LNCaP clone FGC (cell line): ENCODE results near the gene TDRD7.
"Not testable (repeated sequence)": the region's sequence is repeated elsewhere in the genome, so short reads cannot be mapped to it uniquely, and the experiment has no call there.

Experiments used
- DNase-seq: peaks from one replicate; pipeline ENCODE4 v3.0.0-alpha.2; 2011; ENCODE audit warnings: low read depth
- H3K4me3 ChIP-seq: 2 replicates; pipeline ENCODE4 v1.5.1; 2011; ENCODE audit warnings: mild to moderate bottlenecking, low read depth, low read length, control low read depth
- TF ChIP-seq, protein P1 (sequence below): IDR thresholded peaks from 2 replicates; pipeline ENCODE4 v1.5.1; 2012; ENCODE audit warnings: mild to moderate bottlenecking; ENCODE audit not compliant: control insufficient read depth, insufficient read depth; ENCODE audit errors: extremely low read depth

The TDRD7 gene

DNA sequence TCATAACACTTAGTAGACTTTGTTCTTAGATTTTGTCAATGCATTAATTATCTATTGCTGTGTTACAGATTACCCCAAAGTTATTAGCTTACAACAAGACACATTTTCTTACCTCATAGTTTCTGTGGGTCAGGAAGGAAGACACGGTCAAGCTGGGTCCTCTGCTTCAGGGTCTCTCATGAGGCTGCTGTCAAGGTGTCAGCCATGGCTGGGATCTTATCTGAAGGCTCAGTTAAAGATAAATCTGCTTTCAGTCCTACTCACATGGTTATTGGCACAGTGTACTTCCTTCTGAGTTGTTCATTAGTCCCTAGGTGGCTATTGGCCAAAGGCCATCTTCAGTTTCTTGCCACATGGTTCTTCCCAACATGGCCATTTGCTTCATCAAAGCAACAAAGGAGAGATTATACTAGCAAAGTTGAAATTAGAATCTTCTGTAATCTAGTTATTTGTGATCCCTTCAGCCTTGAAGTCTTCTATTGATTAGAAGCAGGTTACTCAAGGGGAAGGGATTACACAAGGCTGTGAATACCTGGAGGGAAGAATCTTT is 25.2 kb downstream of the TDRD7 start:
- TF ChIP-seq, protein P1, sequence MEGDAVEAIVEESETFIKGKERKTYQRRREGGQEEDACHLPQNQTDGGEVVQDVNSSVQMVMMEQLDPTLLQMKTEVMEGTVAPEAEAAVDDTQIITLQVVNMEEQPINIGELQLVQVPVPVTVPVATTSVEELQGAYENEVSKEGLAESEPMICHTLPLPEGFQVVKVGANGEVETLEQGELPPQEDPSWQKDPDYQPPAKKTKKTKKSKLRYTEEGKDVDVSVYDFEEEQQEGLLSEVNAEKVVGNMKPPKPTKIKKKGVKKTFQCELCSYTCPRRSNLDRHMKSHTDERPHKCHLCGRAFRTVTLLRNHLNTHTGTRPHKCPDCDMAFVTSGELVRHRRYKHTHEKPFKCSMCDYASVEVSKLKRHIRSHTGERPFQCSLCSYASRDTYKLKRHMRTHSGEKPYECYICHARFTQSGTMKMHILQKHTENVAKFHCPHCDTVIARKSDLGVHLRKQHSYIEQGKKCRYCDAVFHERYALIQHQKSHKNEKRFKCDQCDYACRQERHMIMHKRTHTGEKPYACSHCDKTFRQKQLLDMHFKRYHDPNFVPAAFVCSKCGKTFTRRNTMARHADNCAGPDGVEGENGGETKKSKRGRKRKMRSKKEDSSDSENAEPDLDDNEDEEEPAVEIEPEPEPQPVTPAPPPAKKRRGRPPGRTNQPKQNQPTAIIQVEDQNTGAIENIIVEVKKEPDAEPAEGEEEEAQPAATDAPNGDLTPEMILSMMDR, result no peak
- no peak for DNase-seq
- H3K4me3 ChIP-seq, result no peak overlapping the region

DNA sequence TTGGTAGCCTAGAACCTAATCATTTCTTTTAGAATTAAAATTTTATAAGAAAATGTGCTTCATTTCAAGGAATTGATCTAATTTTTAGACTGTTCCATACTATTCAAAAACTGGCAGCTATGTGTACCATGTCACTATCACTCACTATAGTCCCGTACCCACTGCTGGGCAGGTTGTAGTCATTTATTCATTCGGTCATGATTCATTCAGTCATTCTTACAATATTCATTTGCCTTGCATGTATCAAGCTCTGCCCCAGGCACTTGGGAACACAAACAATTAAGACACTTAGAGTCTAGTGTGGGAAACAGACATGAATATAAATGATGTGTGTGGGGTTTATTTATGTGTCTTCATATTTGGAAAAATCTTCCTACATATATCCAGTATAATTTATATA is 26.4 kb downstream of the TDRD7 start:
- no peak overlapping the region for H3K4me3 ChIP-seq
- TF ChIP-seq, protein P1, result no peak
- DNase-seq, result no peak

DNA sequence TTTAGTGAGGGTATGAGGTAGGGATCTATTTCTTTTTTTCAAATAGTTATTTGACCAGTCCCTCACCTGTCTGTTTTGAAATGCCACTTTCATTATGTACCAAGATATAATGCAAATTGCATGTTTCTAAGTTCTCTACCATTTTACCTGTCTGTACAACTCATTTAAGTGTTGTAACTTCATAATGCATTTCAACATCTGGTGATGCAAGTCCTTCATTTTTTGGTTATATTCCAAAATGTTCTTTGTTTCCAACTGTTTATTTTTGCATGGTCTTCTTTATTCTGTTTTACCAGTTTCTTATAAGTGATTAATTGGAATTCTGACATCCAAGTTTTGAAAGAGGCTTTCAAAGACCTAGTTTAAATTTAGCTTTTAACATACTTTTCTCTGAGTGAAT is 26.8 kb downstream of the TDRD7 start:
- H3K4me3 ChIP-seq, result no peak overlapping the region
- TF ChIP-seq, protein P1, result no peak
- DNase-seq, result no peak

DNA sequence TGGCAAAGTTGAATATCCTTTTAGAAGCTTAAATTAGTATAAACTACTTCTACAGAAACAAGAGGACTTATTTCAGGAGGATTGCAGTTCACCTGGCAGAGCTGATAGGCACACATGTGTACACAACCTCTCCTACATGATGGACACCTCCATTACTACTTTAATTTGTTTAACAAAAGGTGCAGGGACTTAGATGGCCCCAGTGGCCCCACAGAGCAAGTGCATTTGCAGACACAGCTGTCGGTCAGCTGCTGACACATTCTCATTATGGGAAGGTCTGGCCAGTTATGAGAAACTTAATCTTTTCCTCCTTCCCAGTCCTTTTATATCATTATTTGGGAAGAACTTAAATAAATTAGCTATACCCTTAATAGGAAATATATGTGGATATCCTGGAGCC is 28.3 kb downstream of the TDRD7 start:
- DNase-seq, result no peak
- TF ChIP-seq, protein P1, result no peak
- H3K4me3 ChIP-seq, result no peak overlapping the region

DNA sequence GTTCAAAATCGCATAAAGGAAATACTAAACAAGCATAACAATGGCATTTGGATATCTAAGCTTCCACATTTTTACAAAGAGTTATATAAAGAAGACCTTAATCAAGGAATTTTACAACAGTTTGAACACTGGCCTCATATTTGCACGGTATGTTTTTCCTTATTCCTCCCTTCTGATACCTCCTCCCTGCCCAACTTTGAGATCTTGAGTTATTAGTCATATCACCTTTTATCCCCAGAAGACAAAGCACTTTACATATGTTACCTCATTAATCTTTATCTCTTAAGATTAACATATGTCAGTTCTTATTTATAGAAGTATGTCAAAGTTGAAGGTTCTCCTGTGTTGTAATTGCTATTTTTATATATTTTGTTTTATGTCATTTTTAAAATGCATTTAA is 29.8 kb downstream of the TDRD7 start:
- DNase-seq, result no peak
- TF ChIP-seq, protein P1, result no peak
- H3K4me3 ChIP-seq, result no peak overlapping the region

DNA sequence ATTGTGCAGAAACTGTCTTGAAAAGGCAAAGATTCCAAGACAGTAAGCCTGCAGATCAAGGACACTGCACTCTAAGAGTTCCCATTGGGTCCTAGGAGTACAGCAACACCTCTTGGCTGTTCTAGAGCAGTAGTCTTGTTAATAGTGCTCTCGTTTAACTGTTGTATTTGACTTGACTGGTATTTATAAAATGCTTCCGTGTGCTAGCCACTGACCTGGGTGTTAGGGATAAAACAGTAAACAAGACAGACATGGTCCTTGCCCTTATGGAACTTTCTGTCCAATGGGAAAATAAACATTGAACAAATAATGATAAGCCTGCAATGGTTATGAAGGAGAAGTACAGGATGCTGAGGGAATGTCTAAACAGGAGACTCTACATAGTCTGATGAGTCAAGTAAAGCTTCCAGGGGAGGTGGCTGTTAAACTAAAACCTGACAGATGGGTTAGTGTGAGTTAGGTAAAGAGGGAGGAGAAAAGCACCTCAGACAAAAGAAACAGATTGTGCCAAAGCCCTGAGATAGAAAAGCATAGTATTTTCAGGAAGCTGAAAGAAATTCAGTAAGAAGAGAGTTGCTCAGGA is 33.3 kb downstream of the TDRD7 start:
- DNase-seq, result no peak
- no peak overlapping the region for H3K4me3 ChIP-seq
- TF ChIP-seq, protein P1, result no peak

DNA sequence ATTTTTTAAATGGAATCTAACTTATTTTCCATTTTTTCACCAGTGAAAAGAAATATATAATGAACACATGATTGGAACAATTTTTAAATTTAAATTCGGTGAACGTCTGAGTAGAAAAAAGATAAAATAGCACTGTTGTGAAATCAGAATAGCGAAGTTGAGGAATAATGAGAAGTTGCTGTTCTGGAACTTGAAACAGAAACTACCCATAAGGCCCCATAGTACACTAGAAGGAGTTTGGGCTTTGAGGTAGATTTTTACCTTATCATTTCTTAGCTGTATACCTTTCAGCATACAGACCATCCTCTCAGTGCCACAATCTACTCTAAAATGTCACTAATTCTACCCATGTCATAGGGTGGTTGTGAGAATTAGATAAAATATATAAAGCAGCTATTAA is 35.1 kb downstream of the TDRD7 start:
- TF ChIP-seq, protein P1, result no peak
- no peak overlapping the region for H3K4me3 ChIP-seq
- no peak for DNase-seq

DNA sequence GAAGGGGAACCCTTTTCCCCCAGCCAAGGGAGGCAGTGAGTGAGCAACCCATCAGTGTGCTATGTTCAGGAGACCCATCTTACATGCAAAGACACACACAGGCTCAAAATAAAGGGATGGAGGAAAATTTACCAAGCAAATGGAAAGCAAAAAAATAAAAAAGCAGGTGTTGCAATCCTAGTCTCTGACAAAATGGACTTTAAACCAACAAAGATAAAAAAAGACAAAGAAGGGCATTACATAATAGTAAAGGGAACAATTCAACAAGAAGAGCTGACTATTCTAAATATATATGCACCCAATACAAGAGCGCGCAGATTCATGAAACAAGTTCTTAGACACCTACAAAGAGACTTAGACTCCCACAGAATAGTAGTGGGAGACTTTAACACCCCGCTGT is 41.7 kb downstream of the TDRD7 start:
- DNase-seq, H3K4me3 ChIP-seq: not testable (repeated sequence)

DNA sequence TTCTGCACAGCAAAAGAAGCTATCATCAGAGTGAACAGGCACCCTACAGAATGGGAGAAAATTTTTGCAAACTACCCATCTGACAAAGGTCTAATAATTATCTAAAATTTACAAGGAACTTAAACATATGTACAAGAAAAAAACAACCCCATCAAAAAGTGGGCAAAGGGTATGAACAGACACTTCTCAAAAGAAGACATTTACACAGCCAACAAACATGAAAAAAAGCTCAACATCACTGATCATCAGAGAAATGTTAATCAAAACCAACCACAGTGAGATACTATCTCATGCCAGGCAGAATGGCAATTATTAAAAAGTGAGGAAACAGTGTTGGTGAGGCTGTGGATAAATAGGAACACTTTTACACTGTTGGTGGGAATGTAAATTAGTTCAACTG is 44.9 kb downstream of the TDRD7 start:
- DNase-seq, H3K4me3 ChIP-seq: not testable (repeated sequence)
